CMK (cell line): Measurements from ENCODE around the gene PKMYT1.
A peak's percentile ranks its signal among the peaks of the same experiment; 100 is the strongest.

Experiments
- DNase-seq: peaks from one replicate; pipeline ENCODE4 v3.0.0-alpha.2; 2010; ENCODE audit warnings: low read depth

Gene PKMYT1

DNA sequence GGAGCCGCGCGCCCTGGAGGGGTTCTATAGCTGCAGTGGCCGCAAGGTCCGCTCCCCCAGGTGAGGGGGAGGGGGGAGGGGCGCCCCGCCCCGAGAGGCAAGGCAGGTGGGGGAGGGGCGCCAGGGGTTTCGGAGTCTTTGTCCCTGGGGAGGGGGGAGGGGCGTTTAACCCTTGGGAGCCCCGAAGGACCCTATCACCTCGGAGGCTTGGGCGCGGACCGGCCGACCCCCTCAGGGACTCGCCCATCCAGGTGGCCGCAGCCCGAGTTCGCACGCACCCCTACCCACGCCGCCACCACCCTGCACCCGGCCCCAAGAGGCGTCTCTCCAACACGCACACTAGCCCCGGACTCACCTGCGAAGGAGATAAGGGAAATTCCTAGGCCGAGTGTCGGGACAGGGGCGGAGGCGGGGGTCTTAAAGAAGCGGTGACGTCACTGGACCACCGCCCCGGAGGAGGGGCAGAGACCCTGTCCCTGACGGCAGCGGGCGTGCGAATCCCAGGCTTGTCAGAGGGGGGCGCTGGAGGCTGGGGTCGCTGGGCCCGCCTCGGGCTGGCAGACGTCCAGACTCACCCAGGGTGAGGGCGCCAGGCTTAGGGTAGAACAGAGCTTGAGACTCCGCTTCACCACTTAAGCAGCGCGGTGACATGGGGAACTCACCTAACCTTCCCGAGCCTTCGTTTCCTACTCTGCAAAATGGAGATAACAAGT lies 37.7 kb upstream of the PKMYT1 start, which contains the start of gene CLDN6:
CLDN6 (minus strand) TSS at position 390 of the 713 bp plus-strand sequence. CDS start 2,162 bp downstream, outside the sequence.
- DNase-seq = no peak

DNA sequence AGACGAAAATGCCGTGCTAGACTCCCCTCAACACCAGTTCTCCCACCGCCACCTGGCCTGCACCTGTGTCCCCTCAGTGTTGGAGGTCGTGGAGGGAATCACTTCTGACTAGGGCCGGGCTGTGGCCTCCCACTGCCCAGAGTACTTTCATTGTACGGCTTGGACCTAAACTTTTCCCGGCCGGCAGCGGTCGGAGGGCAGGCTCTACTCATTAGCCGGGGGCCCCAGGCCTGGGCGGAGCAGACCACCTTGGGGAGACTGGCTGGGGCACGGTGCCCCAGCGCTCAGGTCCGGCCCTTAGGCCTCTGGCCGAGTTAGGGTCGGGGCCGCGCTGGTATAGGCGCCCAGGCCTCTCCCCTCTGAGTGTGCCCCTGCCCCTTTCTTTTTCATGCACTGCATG lies 37.1 kb upstream of the PKMYT1 start:
- no peak for DNase-seq

DNA sequence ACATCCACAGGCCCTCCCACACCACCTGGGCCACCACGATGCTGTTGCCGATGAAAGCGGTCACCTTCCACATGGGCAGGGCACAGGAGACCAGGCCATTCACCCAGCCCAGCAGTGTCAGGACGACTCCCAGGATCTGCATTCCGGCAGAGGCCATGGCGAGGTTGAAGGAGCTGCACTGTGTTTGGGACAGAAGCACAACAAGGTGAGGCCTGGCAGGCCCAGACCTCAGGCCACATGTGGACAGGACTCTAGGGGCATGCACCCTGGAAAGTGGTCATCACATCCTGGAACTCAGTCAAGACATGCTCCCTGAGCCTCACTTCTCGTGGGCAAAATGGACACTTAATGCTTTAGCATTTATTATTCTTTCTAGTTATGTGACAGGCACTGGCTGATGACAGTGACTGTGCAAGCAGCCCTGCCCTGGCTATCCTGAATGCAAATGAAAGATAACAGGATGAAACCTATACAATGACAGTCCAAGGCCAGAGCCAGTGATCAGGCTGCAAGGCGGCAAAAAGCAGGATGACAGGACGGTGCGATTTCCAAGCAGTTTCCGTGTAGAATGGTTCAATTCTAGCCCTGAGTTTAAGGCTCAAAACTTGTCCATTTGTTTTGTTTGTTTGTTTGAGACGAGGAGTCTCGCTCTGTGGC lies 35.7 kb upstream of the PKMYT1 start:
- no peak for DNase-seq

DNA sequence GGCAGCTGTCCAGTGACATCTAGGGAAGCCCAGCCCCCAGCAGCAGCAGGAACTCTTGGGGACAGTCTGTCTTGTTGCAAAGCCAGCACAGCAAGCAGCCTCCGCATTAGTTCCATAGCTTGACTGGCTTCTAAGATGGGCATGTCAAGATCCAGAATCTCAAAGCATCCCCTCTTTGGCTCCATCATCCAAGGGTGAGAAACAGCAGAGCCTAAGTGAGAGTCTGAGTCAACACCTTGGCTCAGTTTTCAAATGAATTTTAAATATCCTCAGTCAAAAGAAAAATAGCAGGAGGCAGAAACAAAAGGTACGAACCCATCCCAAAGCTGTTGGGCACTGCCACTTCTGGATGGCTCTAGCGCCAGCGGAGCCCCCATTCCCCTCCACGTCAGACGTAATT lies 34.7 kb upstream of the PKMYT1 start:
- no peak for DNase-seq

DNA sequence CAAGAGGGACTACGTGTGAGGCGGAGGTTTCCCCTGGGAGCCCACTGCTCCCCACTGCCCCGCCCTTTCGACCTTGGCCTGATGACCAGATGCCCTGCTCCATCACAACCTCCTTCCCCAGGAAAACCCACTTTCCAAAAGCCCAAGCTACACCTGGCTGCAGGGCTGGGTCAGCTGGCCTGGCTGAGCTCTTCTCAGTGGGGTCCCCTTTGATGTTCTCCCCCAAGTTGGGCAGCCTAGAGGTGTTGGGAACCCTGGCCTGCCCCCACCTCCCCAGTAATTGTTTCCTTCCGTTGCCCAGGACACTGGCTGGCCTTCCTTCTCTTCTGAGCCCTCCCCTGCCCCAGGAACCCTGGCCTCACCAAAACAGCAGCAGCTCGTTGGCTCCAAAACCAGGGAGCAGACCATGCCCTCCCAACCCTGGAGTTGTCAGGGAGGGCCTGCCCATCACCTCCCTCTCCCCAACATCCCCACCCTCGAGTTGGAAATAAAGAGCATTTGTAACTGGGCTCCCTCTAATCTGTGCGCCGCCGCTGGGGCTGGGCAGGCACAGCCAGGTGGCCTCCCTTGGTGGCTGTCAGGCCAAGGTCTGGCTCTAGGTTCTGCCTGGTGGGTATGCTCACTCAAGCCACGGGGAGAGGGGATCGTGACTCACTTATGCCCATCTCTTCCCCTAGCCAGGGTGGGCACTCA lies 33.9 kb upstream of the PKMYT1 start:
- no peak for DNase-seq

DNA sequence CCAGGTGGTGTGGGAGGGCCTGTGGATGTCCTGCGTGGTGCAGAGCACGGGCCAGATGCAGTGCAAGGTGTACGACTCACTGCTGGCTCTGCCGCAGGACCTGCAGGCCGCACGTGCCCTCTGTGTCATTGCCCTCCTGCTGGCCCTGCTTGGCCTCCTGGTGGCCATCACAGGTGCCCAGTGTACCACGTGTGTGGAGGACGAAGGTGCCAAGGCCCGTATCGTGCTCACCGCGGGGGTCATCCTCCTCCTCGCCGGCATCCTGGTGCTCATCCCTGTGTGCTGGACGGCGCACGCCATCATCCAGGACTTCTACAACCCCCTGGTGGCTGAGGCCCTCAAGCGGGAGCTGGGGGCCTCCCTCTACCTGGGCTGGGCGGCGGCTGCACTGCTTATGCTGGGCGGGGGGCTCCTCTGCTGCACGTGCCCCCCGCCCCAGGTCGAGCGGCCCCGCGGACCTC lies 33.3 kb upstream of the PKMYT1 start:
- no peak for DNase-seq

DNA sequence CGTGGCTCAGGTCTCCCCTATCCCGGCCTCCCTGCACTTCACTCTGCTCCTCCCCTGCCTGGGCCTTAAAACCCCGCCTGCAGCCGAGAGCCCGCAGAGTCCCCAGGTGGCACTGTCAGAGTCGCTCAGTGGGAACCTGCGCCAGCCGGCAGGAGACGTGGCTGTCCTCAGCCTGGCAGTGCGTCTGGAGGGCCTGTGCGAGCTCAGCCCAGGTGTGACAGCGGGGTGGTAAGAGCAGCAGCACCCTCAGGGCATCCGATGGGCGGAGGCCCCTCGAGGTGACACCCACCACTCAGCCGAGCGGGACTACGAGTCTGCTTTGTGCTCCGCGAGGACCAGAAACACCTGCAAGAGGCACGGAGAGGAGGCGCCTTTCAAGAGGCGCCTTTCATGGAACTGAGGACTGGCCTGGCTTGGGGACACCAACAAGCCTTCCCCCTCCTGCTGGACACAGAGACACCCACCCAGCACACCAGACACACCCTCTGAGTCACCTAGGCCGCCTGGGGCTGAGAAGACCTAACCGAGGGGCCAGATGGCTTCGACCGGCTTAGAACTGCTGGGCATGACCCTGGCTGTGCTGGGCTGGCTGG lies 32.7 kb upstream of the PKMYT1 start, which contains the start of gene CLDN9:
CLDN9 (plus strand) TSS at position 96 of the 593 bp plus-strand sequence; CDS start at position 536, 440 bp downstream.
- DNase-seq = no peak

DNA sequence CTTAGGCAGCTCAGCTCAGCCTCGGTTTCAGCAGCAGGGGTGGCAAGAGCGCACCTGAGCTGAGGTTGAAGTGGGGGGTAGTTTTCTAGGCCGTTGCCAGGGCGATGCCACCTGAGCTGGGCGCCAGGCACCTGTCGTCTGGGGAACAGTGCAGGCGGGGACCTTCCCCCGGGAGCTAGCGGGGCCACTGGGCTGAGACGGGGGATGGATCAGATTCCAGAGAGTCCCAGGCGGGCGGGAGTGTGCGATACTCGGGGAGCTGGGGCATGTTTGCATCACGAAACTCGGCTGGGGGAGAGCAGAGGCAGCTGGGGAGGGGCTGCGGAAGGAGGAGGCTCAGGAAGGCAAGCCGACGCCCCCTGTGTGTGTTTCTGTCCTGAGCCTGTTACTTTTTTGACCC lies 32.0 kb upstream of the PKMYT1 start:
- no peak for DNase-seq

DNA sequence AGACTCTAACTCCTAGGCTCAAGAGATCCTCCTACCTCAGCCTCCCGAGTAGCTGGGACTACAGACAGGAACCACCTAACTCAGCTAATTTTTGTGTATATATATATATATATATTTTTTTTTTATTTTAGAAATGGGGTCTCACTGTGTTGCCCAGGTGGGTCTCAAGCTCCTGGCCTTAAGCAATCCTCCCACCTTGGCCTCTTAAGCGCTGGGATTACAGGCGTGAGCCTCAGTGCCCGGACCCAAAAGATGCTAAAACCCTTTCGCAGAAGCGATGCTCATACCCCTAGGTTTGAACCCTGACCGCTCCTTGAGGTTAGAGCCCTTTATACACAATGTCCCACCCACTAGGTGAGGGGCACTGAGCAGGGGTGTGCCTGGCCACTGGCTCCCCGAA lies 30.3 kb upstream of the PKMYT1 start:
- no peak for DNase-seq

DNA sequence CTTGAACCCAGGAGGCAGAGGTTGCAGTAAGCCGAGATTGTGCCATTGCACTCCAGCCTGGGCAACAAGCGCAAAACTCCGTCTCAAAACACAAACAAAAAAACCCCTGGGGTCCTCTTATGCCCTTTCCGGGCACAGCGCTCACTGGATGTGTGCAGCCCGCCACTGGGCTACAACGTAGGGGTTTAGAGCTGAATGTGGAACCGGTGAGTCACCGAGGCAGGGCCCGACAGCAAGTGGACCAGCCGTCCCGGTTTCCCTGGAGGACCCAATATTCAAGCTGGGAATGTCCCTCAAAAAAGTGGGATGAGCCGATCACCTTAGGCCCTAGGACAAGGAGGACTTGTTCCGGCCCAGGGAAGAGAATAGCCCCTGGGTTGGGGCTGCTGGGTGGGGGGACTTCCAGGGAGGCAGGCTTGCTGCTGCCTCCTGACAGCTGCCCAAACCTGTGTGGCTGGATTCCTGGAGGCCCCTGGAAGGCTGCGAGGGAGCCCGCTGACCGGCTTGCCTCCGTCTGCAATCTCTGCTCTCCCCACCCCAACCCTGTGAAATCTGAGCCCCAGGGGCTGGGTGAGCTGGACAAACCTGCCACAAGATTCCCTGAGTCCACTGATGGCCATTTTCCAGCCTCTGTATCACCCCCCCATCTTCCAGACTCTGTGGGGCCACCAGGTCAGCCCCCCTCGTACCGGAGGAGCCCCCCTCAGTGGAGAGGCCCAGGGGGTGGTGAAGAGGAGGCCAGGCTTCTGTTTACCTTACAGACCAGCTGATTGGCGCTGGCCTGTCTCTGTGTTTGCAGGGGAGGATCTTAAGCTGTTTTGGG lies 29.5 kb upstream of the PKMYT1 start:
- DNase-seq = no peak

DNA sequence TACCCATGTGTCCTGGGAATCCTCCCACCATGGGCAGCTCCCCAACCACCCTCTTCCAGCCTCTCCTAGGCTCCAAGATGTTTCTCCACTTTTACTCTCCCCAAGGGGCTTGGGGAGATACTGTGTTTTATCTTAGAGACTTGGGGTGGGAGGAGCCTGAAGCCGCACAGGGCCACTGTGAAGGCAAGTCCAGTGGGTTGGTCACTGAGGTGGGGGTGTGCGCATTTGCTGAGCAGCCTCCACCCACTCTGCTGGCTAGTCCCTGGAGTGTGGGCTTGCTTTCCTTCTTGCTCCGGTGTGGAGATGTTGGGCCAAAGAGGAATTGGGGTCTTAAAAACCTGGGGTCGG lies 28.4 kb upstream of the PKMYT1 start:
- DNase-seq = no peak

DNA sequence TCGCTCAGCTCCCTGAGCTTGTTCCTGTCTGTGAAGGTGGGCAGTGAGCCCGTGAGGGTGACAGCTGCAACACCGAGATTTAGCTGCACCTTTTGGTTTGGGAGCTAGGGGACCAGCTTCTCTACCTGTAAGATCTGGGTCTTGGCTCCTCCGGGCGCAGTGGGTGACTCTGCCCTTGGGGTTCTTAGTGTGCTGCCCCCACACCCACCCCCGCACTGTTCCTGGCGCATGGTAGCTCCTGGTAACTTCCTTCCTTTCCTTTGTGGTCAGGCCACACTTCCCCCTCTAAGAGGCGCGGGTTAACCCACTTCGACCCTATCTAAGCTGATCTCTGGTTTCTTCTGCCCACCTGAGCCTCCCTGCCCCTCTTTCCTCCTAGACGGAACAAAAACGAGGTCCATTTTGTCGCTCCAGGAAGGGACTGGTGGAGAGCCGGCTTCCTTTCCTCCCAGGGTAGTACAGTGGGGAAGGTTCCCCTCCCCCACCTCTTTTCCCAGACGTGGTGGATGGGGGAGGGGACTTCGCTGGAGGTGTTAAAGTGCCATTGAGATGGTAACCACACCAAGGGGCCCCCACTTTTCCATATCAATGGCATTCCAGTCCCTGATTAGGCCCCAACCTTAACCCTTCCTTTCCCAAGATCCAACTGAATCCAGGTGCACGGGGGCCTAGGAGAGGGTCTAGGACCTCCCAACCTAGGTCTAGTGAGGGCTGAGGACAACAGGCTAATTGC lies 27.9 kb upstream of the PKMYT1 start:
- DNase-seq = peak; percentile 94

DNA sequence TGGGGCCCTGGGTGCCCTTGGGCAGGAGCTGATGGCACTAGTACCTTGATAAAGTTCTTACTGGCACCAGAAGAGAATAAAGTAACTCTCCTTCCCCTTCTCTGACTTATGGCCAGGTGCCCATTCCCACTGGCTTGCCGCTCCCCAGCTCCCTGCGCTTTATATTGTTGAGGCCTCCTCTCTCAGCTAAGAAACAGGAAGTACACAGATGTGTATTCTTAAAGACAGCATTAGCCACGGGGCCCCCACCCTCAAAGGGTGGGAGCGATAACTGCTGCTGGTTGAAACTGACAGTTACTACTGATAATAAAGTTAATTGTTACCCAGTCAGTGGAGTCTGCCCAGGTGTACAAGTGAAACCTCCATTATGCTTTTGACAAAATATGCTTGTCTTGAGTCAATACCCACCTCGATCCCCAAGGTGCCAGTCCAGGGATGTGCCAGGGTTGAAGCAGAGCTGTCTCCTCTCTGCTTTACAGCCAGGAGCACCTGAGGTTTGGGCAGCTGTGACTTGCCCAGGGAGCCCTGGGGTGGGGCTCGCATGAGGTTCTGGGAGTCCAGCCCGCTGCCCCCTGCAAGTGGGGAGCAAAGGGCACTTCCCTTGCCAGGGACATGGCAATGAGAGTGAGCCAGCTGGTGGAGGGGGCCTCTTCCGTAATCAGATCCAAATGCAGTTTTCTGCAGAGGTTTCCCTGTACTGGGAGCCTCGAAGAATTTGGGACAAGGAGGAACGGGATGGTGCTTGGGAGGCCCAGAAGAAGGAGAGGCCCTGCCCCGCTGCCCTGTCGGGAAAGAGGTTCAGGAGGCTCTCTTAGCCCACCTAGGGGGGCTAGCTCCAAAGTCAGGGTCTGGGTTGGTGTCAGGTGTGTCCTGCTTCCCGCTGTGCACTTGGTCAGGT lies 27.1 kb upstream of the PKMYT1 start:
- DNase-seq = no peak

DNA sequence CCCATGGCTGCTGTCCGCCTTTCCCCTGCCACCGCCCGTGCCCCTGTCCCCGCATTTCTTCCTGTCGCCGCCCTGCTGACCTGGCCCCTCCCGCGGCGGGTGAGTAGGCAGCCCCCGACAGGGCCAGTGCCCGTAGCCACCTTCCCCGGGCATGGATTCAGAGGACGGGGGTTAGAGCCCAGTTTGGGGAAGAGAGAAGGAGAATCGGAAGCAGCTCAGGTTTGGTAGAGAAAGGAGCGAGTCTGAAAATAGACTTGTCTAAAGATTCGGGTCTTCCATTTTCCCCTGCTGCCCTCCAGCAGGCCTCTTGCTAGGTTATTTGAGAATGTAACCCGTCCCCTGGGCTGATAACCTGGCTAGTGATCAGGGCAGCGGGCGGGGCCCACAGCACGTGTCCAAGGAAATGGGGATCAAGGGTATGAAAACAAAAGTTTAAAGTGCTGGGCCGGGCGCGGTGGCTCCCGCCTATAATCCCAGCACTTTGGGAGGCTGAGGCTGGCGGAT lies 24.6 kb upstream of the PKMYT1 start:
- no peak for DNase-seq

DNA sequence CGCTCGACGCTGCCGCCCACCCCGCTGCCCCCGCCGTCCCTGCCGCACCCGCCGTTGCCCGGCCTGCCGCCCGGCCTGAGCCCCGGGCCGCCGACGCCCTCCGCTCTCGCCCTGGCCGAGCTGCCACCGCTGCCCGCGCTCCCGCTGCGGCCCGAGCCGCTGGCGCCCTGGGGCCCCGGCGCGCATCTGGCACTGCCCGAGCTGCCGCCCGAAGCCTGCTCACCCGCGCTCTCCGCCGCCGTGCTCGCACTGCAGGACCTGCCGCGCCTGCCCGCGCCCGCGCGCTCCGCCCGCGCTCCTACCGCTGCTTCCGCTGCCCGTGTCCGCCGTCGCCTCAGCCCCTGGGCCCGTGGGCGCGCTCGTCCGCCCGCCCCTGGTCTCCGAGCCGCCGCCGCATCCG lies 24.1 kb upstream of the PKMYT1 start:
- no peak for DNase-seq

DNA sequence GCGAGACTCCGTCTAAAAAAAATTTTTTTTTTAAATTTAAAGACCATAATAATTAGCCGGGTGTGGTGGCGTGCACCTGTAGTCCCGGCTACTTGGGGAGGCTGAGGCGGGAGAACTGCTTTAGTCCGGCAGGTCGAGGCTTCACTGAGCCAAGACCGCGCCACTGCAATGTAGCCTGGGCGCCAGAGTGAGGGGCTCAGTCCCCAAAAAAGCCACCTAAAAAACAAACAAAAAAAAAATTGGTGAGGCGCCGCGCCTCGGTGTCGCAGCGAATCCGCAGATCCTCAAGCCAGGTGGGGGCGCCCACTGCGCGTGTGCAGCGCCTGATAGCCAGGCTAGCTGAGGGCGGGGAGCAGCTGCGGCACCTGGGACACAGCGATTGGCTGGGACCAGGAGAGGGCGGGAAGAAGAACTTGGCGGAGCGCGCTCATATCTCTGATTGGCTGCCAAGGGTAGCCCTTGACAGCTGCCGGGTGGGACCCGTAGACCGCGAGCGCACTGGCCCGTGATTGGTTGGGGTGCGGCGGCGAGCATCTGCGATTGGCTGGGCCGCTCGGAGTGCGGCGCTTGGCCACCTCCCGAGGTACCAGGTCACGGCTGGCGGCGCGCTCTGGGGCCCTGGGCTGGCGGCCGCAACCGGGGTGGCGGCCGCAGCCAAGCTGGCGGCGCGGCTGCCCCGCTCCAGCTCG lies 23.5 kb upstream of the PKMYT1 start:
- DNase-seq = peak; percentile 100

DNA sequence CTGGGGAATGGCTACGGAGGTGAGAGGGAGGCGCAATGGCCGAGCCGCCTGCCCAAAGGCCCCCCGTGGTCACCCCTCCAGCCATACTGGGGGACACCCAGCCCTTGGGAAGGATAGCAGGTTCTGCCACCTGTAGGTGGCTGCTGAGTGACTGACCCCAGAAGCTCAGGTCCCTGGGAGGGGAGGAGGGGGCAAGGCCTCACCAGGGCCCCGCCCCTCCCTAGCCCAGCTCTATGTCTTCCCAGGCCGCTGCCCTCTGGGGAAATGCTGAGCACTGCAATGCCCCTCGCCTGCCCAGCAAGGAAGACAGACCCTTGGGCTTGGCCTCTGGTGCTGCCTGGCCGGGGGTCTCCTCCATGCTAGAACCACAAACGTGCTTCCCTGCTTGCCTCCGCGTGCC lies 21.1 kb upstream of the PKMYT1 start:
- no peak for DNase-seq

DNA sequence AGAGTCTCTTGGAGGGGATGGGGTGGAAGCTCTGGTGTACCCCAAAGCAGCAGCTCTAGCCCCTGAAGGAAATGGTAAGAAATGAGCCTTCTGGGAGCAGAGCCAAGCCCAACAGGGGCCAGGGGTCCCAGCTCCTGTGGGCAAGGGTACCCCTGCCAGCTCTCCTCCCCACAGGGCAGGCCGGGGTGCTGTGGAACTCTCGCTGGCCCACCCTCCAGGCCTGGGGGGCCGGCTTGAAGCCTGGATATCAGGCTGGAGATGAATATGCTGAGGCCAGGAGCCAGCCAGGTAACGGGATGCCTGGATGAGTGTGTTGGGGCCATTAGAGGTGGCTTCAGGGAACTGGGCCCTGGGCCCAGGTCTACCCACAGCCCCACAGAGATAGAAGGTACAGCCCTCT lies 20.3 kb upstream of the PKMYT1 start:
- DNase-seq = no peak

DNA sequence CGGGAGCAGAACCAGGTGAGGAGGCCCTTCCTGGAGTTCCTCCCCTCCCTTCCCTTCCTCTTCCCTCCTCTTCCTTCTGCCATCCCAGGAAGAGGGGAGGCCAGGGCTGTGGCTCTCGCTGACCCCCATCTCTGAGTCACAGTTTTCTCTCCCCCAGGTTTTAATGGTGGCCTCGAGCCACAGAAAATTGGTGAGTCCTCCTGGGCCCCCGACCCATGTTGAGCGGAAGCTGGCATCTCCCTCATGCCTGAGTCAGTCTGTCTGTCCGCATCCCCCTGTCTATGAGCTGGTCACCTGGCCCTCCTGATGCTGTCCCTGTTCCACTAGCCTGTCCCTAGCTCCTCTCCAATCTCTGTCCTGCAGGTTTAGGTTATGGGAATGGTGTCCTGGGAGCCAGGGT lies 19.7 kb upstream of the PKMYT1 start:
- DNase-seq = no peak
